ENCODE measurements around the gene DCLK1. TPM values are rescaled to one million over a fixed set of nuclear protein-coding genes. Genes with fewer than 3 reads are reported as not detected.

Gene DCLK1
- total and polyA plus RNA-seq, 10 of the 15 experiments (the other 5 are each of a cell fraction or from before 2014, with no cell fraction given): not detected

DNA sequence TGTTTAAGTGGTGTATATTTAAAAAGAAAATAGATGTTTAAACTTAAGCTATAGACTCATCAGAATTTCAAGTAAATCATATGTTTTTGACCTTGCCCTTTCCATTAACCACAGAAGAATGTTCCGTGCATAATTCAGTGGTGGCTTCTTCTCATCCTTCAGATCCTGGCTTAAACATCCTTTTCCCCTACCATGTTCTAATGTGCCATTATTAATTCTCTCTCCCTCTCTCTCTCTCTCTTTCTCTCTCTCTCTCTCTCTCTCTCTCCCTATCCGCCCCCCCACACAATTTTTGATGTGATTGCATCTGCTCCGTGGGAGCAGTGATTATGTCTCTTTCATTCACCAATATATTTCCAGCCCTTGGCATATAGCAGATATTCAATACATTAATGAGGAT is 116.4 kb downstream of the DCLK1 start:
- H3K9ac ChIP-seq (ENCODE audit: control insufficient read depth, insufficient read depth, low read length): no peak overlapping the region
- H3K4me3 ChIP-seq: no peak overlapping the region
- no peak overlapping the region for H3K27ac ChIP-seq (ENCODE audit: control insufficient read depth, insufficient read depth)
- RAD21 ChIA-PET (ENCODE audit: unreplicated experiment): no interaction called here
- POLR2A ChIA-PET: no interaction called here
- no peaks in the 10 kb centered on the region for H4K20me1 ChIP-seq (ENCODE audit: control insufficient read depth, insufficient read depth)
- H3K36me3 ChIP-seq (ENCODE audit: control insufficient read depth in 2 of 2, insufficient read depth in 2 of 2, low read length in 1 of 2): no peaks in the 10 kb centered on the region
- no TSS peak for BruUV-seq (replicated peaks)
- intact Hi-C loops (cut with micrococcal nuclease; ENCODE audit: unreplicated experiment): no loop called here
- SMC1A ChIA-PET (ENCODE audit: uncharacterized antibody, unreplicated experiment): no interaction called here
- CTCF ChIA-PET: no interaction called here
- no peak overlapping the region for H3K4me2 ChIP-seq (ENCODE audit: control insufficient read depth, insufficient read depth)
- no peak for DNase-seq (ENCODE audit: low read depth, low spot score)
- H2AFZ ChIP-seq (ENCODE audit: control insufficient read depth, low read depth, low read length): no peak overlapping the region
- no peak for TF ChIP-seq BCL11A (IDR thresholded peaks at IDR 0.05; ENCODE audit: low read depth, low read length)
- no peak for TF ChIP-seq CHD2 (IDR thresholded peaks at IDR 0.05; ENCODE audit: borderline replicate concordance, low read depth, low read length)
- no peak for TF ChIP-seq ZBED1 (IDR thresholded peaks at IDR 0.05; ENCODE audit: borderline replicate concordance)
- no peak for TF ChIP-seq RELA (IDR thresholded peaks at IDR 0.05; ENCODE audit: borderline replicate concordance, partially characterized antibody)
- no peak for TF ChIP-seq DPF2 (IDR thresholded peaks at IDR 0.05)
- TF ChIP-seq FOXM1 (IDR thresholded peaks at IDR 0.05; ENCODE audit: low read depth, low read length): no peak
- TF ChIP-seq HDAC6 (IDR thresholded peaks at IDR 0.05; ENCODE audit: unreplicated experiment): no peak
- TF ChIP-seq GATAD2B (conservative IDR thresholded peaks at IDR 0.05; ENCODE audit: low read depth): no peak
- TF ChIP-seq HSF1 (IDR thresholded peaks at IDR 0.05; ENCODE audit: low read depth, low read length): no peak
- no peak for TF ChIP-seq KLF5 (IDR thresholded peaks at IDR 0.05; ENCODE audit: partially characterized antibody)
- no peak for TF ChIP-seq USF2 (IDR thresholded peaks at IDR 0.05; ENCODE audit: borderline replicate concordance, low read depth, low read length)
- no peak for TF ChIP-seq SP1 (IDR thresholded peaks at IDR 0.05; ENCODE audit: low read depth, low read length)
- no peak for FAIRE-seq
- H3K79me2 ChIP-seq (ENCODE audit: control insufficient read depth, insufficient read depth, low read length): no peaks in the 10 kb centered on the region
- H3K4me1 ChIP-seq (ENCODE audit: control insufficient read depth, insufficient read depth, low read length): no peaks in the 10 kb centered on the region
- no peaks in the 10 kb centered on the region for H3K9me3 ChIP-seq (replicated peaks; ENCODE audit: control insufficient read depth, insufficient read depth, low read length)
- ATAC-seq: no peak
- in situ Hi-C loops (cut with MboI): no loop called here
- 13% methylated on average over 3 of the region's 3 CpGs for WGBS (ENCODE audit: insufficient coverage, insufficient replicate concordance, low lambda C conversion rate, missing lambda C conversion rate)
- H3K27me3 ChIP-seq (replicated peaks in 1 of 2; ENCODE audit: control insufficient read depth in 2 of 2, insufficient read depth in 2 of 2, low read length in 1 of 2): no peaks in the 10 kb centered on the region
